HG03095 (cell line): Measurements from ENCODE around the gene CYP17A1.
"Not testable (repeated sequence)": the region's sequence is repeated elsewhere in the genome, so short reads cannot be mapped to it uniquely, and the experiment has no call there.

ENCODE experiments used
- ATAC-seq: cut with Tn5 transposase; IDR thresholded peaks from one replicate; pipeline ENCODE4 v1.9.1; 2021; ENCODE audit warnings: moderate library complexity; ENCODE audit not compliant: unreplicated experiment

CYP17A1 gene

DNA sequence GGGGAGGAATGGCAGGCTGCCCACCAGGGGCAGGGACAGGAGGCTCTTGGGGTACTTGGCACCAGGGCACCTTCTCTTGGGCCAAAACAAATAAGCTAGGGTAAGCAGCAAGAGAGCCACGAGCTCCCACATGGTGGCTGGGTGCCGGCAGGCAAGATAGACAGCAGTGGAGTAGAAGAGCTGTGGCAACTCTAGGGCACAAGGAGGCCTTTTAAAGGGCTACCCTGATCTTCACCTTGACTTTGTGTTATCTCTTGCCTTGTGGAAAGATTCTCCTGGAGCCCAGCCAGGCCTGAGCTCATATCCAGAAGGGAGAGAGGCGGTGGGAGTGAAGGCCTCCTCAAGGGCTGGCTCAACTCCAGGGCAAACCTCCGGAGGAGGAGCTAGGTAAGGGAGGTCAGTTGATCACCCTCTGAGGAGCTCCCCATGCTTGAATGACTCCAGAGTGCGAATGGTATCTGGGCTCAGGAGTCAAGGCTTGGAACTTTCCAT, at the start of gene CYP17A1:
CYP17A1 (minus strand) TSS at position 184 of the 492 bp plus-strand sequence; CDS start at position 132, 52 bp downstream.
- ATAC-seq: no peak

GRCh38 chr10:102880256-102880655, 43.0 kb upstream of the CYP17A1 start:
- ATAC-seq: no peak

DNA sequence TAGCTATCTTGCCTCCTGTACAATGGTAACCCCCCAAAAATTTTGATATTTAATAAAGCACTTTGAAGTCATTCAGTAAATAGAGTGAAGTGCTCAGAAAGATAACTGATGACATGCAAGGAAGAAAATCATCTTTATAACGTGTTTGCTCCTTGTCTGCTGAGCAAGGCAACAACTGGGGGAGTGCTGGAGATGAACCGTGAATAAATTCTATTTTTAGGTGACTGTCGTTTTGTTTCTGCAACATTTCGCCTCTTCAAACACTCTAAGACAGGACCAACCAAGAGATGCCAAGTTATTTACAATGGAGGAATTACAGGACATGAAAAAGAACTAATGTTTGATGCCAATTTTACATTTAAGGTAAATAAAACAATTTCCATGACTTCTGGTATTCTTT, 41.4 kb upstream of the CYP17A1 start:
- ATAC-seq: no peak

DNA sequence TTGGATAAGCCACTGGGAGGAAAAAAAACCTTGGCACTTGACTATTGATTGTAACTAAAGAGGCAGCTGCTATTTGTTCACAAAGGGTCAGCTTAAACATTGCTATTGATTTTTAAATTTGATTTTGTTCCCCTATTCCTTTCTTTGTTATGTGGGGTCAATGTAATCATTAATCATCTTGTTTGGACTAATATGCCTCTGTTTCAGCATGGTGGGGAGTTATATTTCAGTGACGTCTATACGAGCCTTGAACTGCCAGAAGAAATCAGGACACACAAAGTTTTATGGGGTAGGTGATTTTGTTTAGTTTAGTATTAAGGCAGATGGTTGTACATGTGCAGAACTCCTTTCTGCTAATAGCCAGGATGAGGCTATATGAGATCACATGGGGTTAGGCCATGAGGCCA, 39.5 kb upstream of the CYP17A1 start:
- ATAC-seq: no peak

- ATAC-seq: no peak
Observed at GRCh38 chr10:102872163-102872562, 35.0 kb upstream of the CYP17A1 start.

- ATAC-seq: no peak
Observed at GRCh38 chr10:102870221-102870620, 33.0 kb upstream of the CYP17A1 start.

DNA sequence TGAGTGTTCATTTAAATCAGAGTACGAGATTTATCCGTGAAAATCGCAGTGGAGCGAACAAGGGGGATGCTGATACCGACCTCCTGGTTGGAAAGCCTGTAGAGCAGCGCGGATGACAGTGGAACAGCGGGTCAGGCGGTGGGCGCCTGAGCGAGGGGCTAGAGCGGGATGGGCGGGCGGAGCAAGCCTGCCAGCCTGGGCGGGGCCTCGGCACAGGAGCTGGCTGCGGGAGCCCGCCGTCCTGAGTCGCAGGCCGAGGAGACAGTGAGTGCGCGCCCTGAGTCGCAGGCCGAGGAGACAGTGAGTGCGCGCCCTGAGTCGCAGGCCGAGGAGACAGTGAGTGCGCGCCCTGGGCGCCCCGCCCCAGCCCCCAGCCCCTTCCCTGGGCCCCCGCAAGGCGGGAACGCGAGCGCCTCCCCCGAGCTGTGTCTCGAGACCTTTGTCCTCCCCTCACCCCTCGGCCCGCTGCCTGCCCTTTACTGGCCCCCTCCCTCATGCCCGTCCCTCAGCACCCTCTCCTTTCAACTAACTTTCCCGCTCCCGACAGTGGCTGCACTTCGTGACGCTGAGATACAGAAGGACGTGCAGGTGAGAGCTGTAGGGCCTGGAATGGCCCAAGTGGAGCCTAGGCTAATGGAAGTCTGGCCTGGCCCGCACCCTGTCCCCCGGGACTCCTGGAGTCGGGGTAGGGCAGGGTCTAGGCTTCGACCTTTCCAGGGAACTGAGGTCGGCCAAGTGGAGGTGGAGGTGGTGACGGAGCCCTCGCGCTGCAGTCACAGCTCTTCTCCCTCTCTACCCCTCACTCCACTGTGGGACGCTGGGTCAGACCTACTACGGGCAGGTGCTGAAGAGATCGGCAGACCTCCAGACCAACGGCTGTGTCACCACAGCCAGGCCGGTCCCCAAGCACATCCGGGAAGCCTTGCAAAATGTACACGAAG, 32.3 kb upstream of the CYP17A1 start, which contains the start of gene AS3MT:
AS3MT (plus strand) TSS at position 213 of the 941 bp plus-strand sequence; CDS start at position 336, 123 bp downstream.
- ATAC-seq: no peak

GRCh38 chr10:102868911-102869257, 31.7 kb upstream of the CYP17A1 start:
- no peak for ATAC-seq

- no peak for ATAC-seq
Observed at GRCh38 chr10:102865620-102866019, 28.4 kb upstream of the CYP17A1 start.

DNA sequence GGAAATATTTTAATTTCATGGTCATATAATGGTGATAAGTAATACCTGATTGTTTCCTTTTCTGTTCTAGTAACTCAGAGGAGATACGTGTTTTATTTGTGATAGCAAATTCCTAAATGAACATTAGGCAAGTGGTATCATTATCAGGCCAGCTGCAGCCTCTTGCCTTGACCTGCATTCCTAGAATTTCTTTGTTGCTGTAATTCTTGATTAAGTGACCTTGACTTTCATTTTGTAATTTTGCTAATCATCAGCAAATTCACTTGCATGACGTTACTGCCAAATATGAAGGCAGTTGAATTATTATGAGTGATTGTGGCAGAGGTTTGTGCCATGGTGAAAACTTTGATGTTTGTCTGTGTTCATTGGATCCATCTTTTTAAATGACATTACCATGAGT, 26.4 kb upstream of the CYP17A1 start:
- ATAC-seq: no peak

DNA sequence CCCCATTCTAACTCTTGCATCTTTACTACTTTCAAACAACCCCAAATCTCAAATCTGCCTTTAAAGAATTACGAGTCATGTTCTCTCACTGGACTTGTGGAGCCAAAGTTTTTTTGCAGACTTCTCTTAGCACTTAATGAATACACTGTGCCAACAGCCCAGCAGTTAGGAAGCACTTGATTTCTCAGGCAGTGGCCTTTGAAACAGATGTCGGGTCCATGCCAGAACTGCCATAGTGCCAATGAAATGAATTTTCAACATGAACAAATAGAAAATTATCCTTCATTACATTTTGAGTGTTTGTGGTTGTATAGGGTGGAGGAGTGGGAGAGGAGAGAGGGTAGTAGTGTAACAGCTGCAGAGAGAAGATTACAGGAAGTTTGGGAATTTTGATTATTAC, 22.7 kb upstream of the CYP17A1 start:
- no peak for ATAC-seq

GRCh38 chr10:102856758-102857424, 19.7 kb upstream of the CYP17A1 start:
- ATAC-seq: no peak

GRCh38 chr10:102855731-102856436, 18.7 kb upstream of the CYP17A1 start:
- ATAC-seq: not testable (repeated sequence)

DNA sequence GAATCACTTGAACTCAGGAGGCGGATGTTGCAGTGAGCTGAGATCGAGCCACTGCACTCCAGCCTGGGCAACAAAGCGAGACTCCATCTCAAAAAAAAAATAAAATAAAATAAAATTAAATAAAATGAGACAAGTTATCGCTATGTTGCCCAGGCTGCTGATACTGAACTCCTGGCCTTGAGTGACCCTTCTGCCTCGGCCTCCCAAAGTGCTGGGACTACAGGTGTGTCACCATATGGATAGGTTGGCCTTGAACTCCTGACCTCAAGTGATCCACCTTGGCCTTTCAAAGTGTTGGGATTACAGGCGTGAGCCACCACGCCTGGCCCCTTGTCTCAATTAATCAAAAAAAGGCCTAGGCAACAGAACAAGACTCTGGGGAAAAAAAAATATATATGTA, 16.0 kb upstream of the CYP17A1 start:
- ATAC-seq: not testable (repeated sequence)

GRCh38 chr10:102850025-102850518, 12.9 kb upstream of the CYP17A1 start:
- ATAC-seq: no peak

DNA sequence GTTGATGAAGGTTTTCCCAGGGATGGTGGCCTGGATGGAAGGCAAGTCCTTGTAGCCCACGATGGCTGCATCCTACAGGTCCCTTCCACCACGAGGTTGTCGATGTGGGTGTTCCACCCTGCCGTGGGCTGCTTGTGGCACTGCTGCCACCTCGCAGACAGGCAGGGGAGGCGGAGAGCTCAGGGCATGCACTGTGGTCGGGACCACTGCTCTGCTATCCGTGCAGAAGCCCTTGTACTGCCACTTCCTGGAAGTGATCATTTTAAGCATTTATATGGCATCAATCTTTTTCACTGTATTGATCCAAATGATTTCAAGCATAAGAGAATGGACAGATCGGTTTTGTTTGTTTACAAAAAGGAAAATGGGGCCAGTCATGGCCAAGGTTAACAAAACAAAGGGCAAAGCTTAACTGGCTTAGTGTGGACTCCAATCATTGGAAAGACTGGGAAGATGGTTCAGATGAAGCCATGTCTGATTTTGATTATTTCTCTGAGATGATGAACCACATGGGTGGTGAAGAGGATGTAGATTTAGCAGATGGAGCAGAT, 8.2 kb upstream of the CYP17A1 start:
- ATAC-seq: no peak

- not testable (repeated sequence) for ATAC-seq
Observed at GRCh38 chr10:102844190-102844776, 7.1 kb upstream of the CYP17A1 start.

GRCh38 chr10:102843139-102843538, 5.9 kb upstream of the CYP17A1 start:
- ATAC-seq: not testable (repeated sequence)

GRCh38 chr10:102841827-102842345, 4.7 kb upstream of the CYP17A1 start:
- ATAC-seq: no peak
